Suprapubic skin (tissue), 4 donors: ENCODE measurements around the gene GRPEL1.

Experiments used
- EP300 ChIP-seq: sonication (generic); formaldehyde crosslinking; IDR thresholded peaks from one replicate; pipeline ENCODE4 v1.6.1; 2017; ENCODE audit warnings: antibody characterized with exemption
- POLR2A ChIP-seq, 2 donors: fragments of 450-650 bp; IDR thresholded peaks; one replicate each; pipeline ENCODE4 v1.6.1; 2017; ENCODE audit warnings: antibody characterized with exemption in 2 of 2, mild to moderate bottlenecking in 2 of 2, moderate library complexity in 2 of 2
- POLR2AphosphoS5 ChIP-seq, 3 donors: sonication (generic); formaldehyde crosslinking; IDR thresholded peaks; one replicate each; pipeline ENCODE4 v1.6.1; 2017; ENCODE audit warnings: antibody characterized with exemption in 3 of 3
- TF ChIP-seq, protein P1 (sequence below), 2 donors: fragments of 200-600 bp in 1 of 2; fragments of 450-650 bp in 1 of 2; sonication (generic) in 1 of 2; IDR thresholded peaks; one replicate each; pipeline ENCODE4 v1.5.1; 2016 to 2019; ENCODE audit warnings: antibody characterized with exemption in 2 of 2, mild to moderate bottlenecking in 1 of 2, moderate library complexity in 1 of 2

GRCh38 chr4:7103607-7104365, 35.9 kb upstream of the GRPEL1 start:
- TF ChIP-seq, protein P1, sequence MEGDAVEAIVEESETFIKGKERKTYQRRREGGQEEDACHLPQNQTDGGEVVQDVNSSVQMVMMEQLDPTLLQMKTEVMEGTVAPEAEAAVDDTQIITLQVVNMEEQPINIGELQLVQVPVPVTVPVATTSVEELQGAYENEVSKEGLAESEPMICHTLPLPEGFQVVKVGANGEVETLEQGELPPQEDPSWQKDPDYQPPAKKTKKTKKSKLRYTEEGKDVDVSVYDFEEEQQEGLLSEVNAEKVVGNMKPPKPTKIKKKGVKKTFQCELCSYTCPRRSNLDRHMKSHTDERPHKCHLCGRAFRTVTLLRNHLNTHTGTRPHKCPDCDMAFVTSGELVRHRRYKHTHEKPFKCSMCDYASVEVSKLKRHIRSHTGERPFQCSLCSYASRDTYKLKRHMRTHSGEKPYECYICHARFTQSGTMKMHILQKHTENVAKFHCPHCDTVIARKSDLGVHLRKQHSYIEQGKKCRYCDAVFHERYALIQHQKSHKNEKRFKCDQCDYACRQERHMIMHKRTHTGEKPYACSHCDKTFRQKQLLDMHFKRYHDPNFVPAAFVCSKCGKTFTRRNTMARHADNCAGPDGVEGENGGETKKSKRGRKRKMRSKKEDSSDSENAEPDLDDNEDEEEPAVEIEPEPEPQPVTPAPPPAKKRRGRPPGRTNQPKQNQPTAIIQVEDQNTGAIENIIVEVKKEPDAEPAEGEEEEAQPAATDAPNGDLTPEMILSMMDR (IDR thresholded peaks at IDR 0.05): no peak
- TF ChIP-seq EP300 (no peak), POLR2AphosphoS5 (IDR thresholded peaks at IDR 0.05) (no peak), POLR2A (IDR thresholded peaks at IDR 0.05) (no peak)
